Measurements from ENCODE around the gene SLC14A1.

Gene SLC14A1

DNA sequence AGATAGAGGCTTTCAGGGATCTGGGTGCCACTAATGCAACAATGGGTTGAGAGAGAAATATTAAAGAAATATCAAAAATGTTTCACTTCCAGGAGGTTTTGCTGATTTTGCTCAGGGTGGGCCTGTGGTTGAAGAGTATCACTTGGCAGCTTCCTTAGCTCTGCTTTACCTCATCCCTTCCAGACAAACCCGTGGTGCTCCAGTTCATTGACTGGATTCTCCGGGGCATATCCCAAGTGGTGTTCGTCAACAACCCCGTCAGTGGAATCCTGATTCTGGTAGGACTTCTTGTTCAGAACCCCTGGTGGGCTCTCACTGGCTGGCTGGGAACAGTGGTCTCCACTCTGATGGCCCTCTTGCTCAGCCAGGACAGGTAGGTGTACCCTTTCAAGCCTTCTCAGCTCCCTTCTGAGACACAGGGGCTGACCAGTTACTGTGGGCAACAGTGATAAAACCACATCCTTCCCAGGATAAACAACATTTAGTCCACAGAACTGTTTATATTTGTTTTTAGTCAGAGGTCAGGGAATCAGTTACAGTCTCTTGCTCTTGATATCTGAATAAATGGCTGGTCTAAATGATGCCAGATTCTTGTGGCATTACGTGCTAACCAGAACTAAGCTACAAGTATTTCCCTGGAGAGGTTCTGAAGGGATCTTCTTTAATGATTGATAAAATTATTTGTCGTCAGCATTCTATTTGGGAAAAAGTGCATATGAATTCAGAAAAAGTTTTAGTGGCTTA lies 7.0 kb downstream of the SLC14A1 start:
- Mint-ChIP-seq H3K27ac (no peak overlapping the region), H3K36me3 (ENCODE audit: low read depth) (no peaks in the 10 kb centered on the region), H3K27me3 (no peaks in the 10 kb centered on the region), H3K4me1 (ENCODE audit: low read depth) (no peaks in the 10 kb centered on the region), H3K9me3 (no peaks in the 10 kb centered on the region), H3K4me3 (no peak overlapping the region)
- intact Hi-C loops (cut with micrococcal nuclease) = no loop called here

DNA sequence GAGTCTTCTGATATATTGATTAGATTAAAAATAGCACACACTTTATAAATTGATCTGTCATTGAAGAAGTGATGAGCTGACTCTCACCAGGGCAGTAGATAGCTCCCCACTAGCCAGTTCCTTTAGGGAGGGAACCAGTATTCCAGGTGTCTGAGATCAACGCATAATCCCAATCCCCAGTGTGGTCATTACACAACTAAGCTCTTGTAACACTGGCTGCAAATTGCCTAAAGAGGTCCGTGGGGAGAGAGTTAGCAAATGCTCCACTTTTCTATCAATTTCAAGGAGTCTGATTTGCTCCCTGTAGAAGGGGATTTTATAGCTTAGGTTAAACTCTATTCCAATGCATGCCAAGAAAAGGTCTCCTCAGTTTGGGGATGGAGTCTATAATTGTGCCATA lies 7.7 kb downstream of the SLC14A1 start:
- intact Hi-C loops (cut with micrococcal nuclease) = no loop called here
- H3K27me3 Mint-ChIP-seq = no peaks in the 10 kb centered on the region
- no peaks in the 10 kb centered on the region for H3K9me3 Mint-ChIP-seq
- no peak overlapping the region for H3K4me3 Mint-ChIP-seq
- H3K27ac Mint-ChIP-seq = no peak overlapping the region
- H3K4me1 Mint-ChIP-seq (ENCODE audit: low read depth) = no peaks in the 10 kb centered on the region
- no peaks in the 10 kb centered on the region for H3K36me3 Mint-ChIP-seq (ENCODE audit: low read depth)

DNA sequence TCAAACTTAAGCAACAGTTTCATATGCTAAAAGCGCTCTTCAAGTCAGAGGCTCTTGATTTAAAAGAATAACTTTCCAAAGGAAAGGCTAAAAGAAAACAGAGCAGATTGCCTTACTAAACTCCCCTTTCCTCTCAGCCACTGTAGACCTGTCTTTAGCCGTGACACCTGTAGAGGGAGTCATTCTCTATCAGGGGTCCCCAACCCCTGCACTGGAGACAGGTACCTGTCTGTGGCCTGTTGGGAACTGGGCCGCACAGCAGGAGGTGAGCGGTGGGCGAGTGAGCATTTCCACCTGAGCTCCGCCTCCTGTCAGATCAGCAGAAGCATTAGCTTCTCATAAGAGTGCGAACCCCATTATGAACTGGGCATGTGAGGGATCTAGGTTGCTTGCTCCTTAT lies 9.6 kb downstream of the SLC14A1 start:
- H3K4me3 Mint-ChIP-seq = no peak overlapping the region
- intact Hi-C loops (cut with micrococcal nuclease) = no loop called here
- H3K9me3 Mint-ChIP-seq = no peaks in the 10 kb centered on the region

DNA sequence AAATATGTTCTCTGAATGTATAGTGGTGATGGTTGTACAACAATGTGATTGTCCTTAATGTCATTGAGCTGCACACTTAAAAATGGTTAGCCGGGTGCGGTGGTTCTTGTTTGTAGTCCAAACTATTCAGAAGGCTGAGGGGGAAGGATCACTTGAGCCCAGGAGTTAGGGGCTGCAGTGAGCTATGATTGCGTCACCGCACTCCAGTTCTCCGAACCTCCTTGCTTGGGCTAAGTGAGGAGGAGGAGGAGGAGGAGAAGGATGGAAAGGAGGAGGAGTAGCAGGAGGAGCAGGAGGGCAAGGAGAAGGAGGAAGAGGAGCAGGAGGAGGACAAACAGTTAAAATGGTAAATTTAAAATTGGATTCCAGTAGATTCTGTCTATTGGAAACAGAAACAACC lies 10.5 kb downstream of the SLC14A1 start:
- no peaks in the 10 kb centered on the region for H3K9me3 Mint-ChIP-seq
- no peaks in the 10 kb centered on the region for H3K36me3 Mint-ChIP-seq (ENCODE audit: low read depth)
- H3K27ac Mint-ChIP-seq = no peak overlapping the region
- no peaks in the 10 kb centered on the region for H3K4me1 Mint-ChIP-seq (ENCODE audit: low read depth)
- peaks cover 2% of the 10 kb centered on the region for H3K27me3 Mint-ChIP-seq
- H3K4me3 Mint-ChIP-seq = no peak overlapping the region
- intact Hi-C loops (cut with micrococcal nuclease) = no loop called here

More for the DNA sequence above, 9.6 kb downstream of the SLC14A1 start:
- Mint-ChIP-seq H3K27ac (no peak overlapping the region), H3K36me3 (ENCODE audit: low read depth) (no peaks in the 10 kb centered on the region), H3K27me3 (peaks cover 2% of the 10 kb centered on the region), H3K4me1 (ENCODE audit: low read depth) (no peaks in the 10 kb centered on the region)

DNA sequence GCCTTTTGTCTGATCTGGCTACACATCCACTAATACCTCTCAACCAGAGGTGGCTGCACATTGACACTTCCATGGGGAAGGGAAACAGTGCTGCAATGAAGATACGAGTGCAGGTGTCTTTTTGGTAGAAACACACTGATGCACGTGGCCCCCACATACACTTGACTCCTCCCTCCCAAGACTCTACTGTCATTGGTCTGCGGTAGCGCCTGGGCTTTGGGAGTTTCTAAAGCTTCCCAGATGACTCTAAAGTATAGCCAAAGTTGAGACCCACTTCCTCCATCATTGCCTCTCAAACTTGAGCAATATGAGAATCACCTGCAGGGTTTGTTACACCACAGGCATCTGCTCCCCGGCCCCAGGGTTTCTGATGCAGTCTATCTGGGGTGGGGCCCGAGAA lies 11.0 kb downstream of the SLC14A1 start:
- H3K4me3 Mint-ChIP-seq = no peak overlapping the region
- H3K27ac Mint-ChIP-seq = no peak overlapping the region
- intact Hi-C loops (cut with micrococcal nuclease) = no loop called here
- no peaks in the 10 kb centered on the region for H3K36me3 Mint-ChIP-seq (ENCODE audit: low read depth)
- H3K27me3 Mint-ChIP-seq = peaks cover 2% of the 10 kb centered on the region
- no peaks in the 10 kb centered on the region for H3K9me3 Mint-ChIP-seq
- no peaks in the 10 kb centered on the region for H3K4me1 Mint-ChIP-seq (ENCODE audit: low read depth)

DNA sequence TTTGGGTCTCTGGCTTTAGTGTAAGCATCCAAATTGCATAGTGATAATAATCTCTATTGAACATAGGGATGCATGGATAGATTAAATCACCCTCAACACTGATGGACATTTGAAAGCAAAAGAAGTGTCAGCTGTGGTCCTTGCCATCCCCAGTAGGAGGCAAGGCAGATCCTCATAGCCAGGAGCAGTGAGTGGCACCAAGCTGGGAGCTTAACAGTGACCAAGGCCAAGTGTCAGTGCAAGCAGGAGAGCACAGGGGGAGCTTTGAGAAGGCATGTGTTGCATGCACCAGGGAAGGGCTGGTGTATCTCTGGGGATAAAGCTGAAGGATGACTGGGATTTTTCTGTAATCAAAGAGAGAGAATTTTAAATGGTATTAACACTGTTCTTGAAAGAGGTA lies 14.7 kb downstream of the SLC14A1 start:
- Mint-ChIP-seq H3K4me3 (no peak overlapping the region), H3K27ac (no peak overlapping the region), H3K27me3 (peaks cover 4% of the 10 kb centered on the region), H3K4me1 (ENCODE audit: low read depth) (no peaks in the 10 kb centered on the region), H3K36me3 (ENCODE audit: low read depth) (no peaks in the 10 kb centered on the region), H3K9me3 (no peaks in the 10 kb centered on the region)
- intact Hi-C loops (cut with micrococcal nuclease) = no loop called here

DNA sequence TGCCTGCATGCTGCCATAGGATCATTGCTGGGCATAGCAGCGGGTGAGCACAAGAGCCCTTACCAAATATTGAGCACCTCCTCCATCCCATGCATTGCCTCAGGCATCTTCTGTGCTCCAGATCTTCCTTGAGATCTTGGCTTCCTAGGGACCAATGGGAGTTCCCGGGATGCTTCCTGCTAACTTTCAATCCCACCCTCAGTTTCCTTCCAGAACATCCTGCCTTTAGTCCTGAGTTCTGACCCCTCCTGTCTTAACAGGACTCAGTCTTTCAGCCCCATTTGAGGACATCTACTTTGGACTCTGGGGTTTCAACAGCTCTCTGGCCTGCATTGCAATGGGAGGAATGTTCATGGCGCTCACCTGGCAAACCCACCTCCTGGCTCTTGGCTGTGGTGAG lies 15.3 kb downstream of the SLC14A1 start:
- no peaks in the 10 kb centered on the region for H3K9me3 Mint-ChIP-seq
- H3K4me1 Mint-ChIP-seq (ENCODE audit: low read depth) = no peaks in the 10 kb centered on the region
- intact Hi-C loops (cut with micrococcal nuclease) = no loop called here
- H3K27me3 Mint-ChIP-seq = peaks cover 4% of the 10 kb centered on the region
- no peaks in the 10 kb centered on the region for H3K36me3 Mint-ChIP-seq (ENCODE audit: low read depth)
- no peak overlapping the region for H3K27ac Mint-ChIP-seq
- H3K4me3 Mint-ChIP-seq = no peak overlapping the region

DNA sequence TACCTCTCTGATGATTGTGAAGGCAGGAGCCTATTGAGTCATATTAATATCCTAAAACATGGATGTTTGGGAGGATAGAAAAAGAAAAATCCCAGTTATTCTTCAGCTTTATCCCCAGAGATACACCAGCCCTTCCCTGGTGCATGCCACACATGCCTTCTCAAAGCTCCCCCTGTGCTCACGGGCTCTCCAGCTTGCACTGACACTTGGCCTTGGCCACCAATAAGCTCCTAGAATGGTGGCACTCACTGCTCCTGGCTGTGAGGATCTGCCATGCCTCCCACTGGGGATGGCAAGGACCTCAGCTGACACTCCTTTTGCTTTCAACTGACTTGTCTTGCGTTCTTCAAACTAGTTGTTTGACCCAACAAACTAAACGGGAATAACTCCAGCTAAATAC lies 15.9 kb downstream of the SLC14A1 start:
- Mint-ChIP-seq H3K27ac (no peak overlapping the region), H3K27me3 (peaks cover 4% of the 10 kb centered on the region), H3K4me1 (ENCODE audit: low read depth) (no peaks in the 10 kb centered on the region), H3K9me3 (no peaks in the 10 kb centered on the region), H3K36me3 (ENCODE audit: low read depth) (no peaks in the 10 kb centered on the region), H3K4me3 (no peak overlapping the region)
- intact Hi-C loops (cut with micrococcal nuclease) = no loop called here

DNA sequence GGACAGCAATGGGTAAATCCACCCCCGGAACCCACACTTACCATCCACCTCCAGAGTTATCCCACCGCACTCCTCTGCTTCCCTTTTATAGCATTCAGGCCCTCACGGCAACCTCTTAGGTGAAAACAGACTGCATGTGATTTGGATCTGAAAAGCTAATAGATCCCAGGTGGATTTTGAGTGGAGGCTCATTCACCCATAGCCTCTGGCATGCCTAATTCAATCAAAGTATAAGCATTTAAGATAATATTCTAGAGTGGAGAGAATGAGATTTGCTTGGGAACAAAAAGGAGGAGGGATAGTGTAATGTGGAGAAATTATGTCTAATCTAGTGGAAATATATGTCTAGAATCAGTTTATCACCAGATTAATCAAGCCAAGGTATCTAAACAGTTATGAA lies 17.1 kb downstream of the SLC14A1 start:
- H3K9me3 Mint-ChIP-seq = no peaks in the 10 kb centered on the region
- no peak overlapping the region for H3K4me3 Mint-ChIP-seq
- intact Hi-C loops (cut with micrococcal nuclease) = no loop called here
- no peak overlapping the region for H3K27ac Mint-ChIP-seq
- H3K4me1 Mint-ChIP-seq (ENCODE audit: low read depth) = no peaks in the 10 kb centered on the region
- H3K27me3 Mint-ChIP-seq = peaks cover 4% of the 10 kb centered on the region
- no peaks in the 10 kb centered on the region for H3K36me3 Mint-ChIP-seq (ENCODE audit: low read depth)

DNA sequence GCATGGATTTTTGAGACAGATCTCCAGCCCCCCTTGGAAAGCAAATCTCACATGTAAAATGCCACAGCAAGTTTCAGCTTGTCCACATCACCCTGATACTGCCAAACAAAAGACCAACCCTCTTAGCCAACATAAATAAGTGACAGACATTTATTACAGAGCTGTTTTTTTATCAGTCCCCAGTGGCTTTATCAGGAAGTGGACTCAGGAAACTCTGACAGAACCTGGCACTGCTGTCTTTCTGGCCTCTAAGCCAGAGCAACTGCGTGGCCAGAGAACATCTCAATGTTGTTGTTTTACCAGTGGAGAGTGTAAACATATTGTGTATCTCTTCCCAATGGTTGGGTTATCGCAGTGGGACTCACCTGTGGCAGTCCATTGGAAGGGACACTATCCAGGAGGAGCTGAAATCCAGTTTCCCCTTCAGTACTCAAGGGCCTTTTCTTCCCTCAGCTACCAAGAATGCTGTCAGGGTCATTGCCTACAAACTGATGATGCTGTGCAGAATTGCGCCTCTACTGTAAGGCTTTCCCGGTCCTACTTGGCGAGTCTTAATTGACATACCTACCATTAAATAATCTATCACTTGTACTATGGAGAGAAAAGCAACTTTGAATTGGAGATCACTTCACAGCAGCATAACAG lies 22.0 kb downstream of the SLC14A1 start:
- Mint-ChIP-seq H3K27me3 (peaks cover 2% of the 10 kb centered on the region), H3K27ac (no peak overlapping the region), H3K36me3 (ENCODE audit: low read depth) (no peaks in the 10 kb centered on the region), H3K4me1 (ENCODE audit: low read depth) (no peaks in the 10 kb centered on the region), H3K4me3 (no peak overlapping the region), H3K9me3 (no peaks in the 10 kb centered on the region)
- intact Hi-C loops (cut with micrococcal nuclease) = no loop called here

DNA sequence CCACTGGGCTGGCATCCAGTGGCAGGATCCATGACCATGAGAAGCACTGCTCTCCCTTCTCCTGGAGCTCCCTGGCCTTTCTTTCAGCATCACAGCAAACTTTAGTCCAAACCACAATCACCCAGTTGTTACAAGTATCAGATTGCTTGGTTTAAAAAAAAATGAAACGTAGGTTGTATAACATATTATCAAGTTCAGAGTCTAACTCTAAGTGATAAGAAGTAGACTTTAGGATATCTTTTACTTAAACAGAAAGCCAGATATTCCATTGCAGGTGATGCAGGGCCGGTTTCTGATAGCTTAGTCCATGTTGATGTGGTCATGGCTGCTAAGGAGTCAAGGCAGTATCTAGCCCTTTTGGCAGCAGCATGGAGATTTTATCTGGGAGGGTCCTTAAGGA lies 24.5 kb downstream of the SLC14A1 start:
- Mint-ChIP-seq H3K4me1 (ENCODE audit: low read depth) (peaks cover 11% of the 10 kb centered on the region), H3K27ac (no peak overlapping the region), H3K9me3 (no peaks in the 10 kb centered on the region), H3K4me3 (no peak overlapping the region), H3K36me3 (ENCODE audit: low read depth) (no peaks in the 10 kb centered on the region), H3K27me3 (no peaks in the 10 kb centered on the region)
- intact Hi-C loops (cut with micrococcal nuclease) = no loop called here

DNA sequence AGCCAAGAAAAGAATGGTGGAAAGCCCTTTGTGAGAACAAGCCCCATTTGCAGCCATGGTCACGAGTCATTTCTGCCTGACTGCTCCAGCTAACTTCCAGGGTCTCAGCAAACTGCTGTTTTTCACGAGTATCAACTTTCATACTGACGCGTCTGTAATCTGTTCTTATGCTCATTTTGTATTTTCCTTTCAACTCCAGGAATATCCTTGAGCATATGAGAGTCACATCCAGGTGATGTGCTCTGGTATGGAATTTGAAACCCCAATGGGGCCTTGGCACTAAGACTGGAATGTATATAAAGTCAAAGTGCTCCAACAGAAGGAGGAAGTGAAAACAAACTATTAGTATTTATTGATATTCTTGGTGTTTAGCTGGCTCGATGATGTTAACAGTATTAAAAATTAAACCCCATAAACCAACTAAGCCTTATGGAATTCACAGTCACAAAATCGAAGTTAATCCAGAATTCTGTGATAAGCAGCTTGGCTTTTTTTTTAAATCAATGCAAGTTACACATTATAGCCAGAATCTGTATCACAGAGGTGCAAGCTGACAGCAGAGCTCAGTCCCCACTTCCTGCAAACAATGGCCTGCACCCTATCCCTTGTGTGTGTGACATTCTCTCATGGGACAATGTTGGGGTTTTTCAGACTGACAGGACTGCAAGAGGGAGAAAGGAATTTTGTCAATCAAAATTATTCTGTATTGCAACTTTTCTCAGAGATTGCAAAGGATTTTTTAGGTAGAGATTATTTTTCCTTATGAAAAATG lies 26.1 kb downstream of the SLC14A1 start:
- peaks cover 18% of the 10 kb centered on the region for H3K4me1 Mint-ChIP-seq (ENCODE audit: low read depth)
- no peaks in the 10 kb centered on the region for H3K27me3 Mint-ChIP-seq
- intact Hi-C loops (cut with micrococcal nuclease) = loop anchor here (1.0 kb wide), 1 partner anchor 89 kb away; no protein-coding TSS in a partner anchor
- no peaks in the 10 kb centered on the region for H3K36me3 Mint-ChIP-seq (ENCODE audit: low read depth)
- no peaks in the 10 kb centered on the region for H3K9me3 Mint-ChIP-seq
- H3K4me3 Mint-ChIP-seq = no peak overlapping the region
- no peak overlapping the region for H3K27ac Mint-ChIP-seq

DNA sequence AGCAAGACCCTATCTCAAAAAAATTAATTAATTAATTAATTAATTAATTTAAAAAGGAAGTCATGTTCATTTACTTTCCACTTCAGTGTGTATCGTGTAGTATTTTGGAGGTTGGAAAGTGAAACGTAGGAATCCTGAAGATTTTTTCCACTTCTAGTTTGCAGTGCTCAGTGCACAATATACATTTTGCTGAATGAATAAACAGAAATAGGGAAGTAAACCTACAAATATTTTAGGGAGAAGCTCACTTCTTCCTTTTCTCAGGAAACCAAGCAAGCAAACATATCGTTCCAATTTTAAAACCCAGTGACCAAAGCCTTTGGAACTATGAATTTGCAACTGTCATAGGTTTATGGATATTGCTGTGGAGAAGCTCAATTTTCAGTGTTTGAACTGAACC lies 27.8 kb downstream of the SLC14A1 start:
- intact Hi-C loops (cut with micrococcal nuclease) = no loop called here
- Mint-ChIP-seq H3K9me3 (no peaks in the 10 kb centered on the region), H3K36me3 (ENCODE audit: low read depth) (no peaks in the 10 kb centered on the region), H3K27me3 (no peaks in the 10 kb centered on the region), H3K27ac (no peak overlapping the region), H3K4me1 (ENCODE audit: low read depth) (peaks cover 18% of the 10 kb centered on the region), H3K4me3 (no peak overlapping the region)

DNA sequence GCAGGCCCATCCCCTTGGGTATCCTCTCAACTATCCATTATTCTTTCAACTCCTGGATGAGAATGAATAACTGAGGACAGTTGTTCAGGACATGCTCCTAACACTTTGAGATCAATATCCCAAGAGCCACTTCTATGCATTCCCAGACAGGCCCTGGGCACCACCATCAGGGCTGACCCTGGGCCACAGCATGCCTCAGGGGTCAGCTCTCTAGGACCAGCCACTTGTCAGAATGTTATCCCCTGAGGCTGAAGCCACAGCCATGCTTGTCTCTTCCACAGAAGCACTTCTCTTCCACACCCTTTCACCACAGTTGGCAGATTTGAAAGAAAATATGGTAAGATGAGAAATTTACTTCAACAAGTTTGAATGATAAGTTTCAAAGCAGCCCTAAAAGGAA lies 28.7 kb downstream of the SLC14A1 start:
- intact Hi-C loops (cut with micrococcal nuclease) = no loop called here
- Mint-ChIP-seq H3K36me3 (ENCODE audit: low read depth) (no peaks in the 10 kb centered on the region), H3K4me1 (ENCODE audit: low read depth) (peaks cover 18% of the 10 kb centered on the region), H3K9me3 (no peaks in the 10 kb centered on the region), H3K4me3 (no peak overlapping the region), H3K27me3 (peaks cover 5% of the 10 kb centered on the region), H3K27ac (no peak overlapping the region)
